Left ventricle myocardium inferior (tissue), 1 donor: ENCODE data around the gene PBRM1. TPM values are rescaled to one million over a fixed set of nuclear protein-coding genes. Genes with fewer than 3 reads are reported as not detected.

ENCODE experiments used
- DNase-seq: peaks from one replicate; pipeline ENCODE4 v3.0.0-alpha.2; 2020
- H3K27ac ChIP-seq: fragments of 200-600 bp; replicated peaks from 2 replicates; pipeline ENCODE4 v1.8.0; 2021
- H3K27me3 ChIP-seq: fragments of 200-600 bp; 2 replicates; pipeline ENCODE4 v1.8.0; 2021; ENCODE audit warnings: low read depth
- H3K36me3 ChIP-seq: fragments of 200-600 bp; 2 replicates; pipeline ENCODE4 v1.8.0; 2021
- H3K4me1 ChIP-seq: fragments of 200-600 bp; 2 replicates; pipeline ENCODE4 v1.8.0; 2021
- H3K4me3 ChIP-seq: fragments of 200-600 bp; 2 replicates; pipeline ENCODE4 v1.8.0; 2021; ENCODE audit warnings: mild to moderate bottlenecking, moderate library complexity
- H3K9me3 ChIP-seq: fragments of 200-600 bp; replicated peaks from 2 replicates; pipeline ENCODE4 v1.8.0; 2021
- intact Hi-C: fragments of 100-400 bp; cut with micrococcal nuclease; formaldehyde crosslinking; loops from one replicate; pipeline ENCODE4 v1.11.0; 2022
- total RNA-seq: library from RNA; stranded (reverse); fragmentation: NEBNext Ultra II Directional; extraction: Animal tissue kit (Norgen Biotek cat#: 25700); gene quantifications from one replicate; pipeline ENCODE4 v1.2.1, GENCODE V29; 2021
- TF ChIP-seq, protein P1 (sequence below): fragments of 200-600 bp; IDR thresholded peaks from 2 replicates; pipeline ENCODE4 v1.8.0; 2021; ENCODE audit warnings: antibody characterized with exemption, mild to moderate bottlenecking, borderline replicate concordance
- donor health status: DM: no; HTN: yes; CAD: no; lungs with severe emphysema.

Gene PBRM1
- total RNA-seq, 1 donor from 2014 or later, result 52.3 TPM

DNA sequence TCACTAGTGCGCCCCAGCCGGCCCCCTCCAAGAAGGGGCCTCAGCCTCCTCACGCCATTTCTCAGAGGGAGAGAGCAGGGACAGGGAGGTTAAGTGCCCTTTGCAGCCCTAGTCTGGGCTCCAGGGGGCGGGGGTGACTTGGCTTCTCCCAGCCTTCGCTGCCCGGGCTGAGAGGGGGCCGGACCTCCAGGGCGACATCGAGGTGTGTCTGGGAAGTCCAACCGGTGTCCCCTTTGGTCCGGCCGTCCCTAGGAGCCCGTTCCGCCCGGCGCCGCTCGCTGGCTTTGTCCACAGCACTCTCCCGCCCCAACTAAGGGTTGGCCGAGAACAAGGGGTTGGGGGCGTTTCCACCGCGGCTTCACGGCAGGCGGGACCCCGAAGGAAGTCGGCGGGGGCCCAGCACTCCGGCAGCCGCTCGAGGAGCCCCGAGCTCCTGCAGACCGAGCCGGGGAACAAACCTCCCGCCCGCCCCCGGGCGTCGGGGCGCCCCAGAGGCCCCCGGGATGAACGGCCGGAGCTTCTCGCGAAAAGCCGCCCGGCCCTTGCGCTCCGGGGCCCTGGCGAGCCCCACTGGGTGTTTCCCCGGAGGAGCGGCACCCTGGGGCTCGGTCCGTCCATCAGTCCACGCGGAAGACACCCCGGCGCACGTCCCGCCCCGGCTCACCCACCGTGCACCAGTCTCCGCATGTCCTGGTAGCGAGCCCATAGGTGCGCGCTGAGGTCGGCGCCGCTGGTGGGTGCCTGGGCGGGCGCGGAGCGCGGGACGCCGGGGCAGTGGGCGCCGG is 152.7 kb downstream of the PBRM1 start:
- H3K4me1 ChIP-seq, result peaks cover 93% of the 10 kb centered on the region
- intact Hi-C loops, result no loop called here
- TF ChIP-seq, protein P1, sequence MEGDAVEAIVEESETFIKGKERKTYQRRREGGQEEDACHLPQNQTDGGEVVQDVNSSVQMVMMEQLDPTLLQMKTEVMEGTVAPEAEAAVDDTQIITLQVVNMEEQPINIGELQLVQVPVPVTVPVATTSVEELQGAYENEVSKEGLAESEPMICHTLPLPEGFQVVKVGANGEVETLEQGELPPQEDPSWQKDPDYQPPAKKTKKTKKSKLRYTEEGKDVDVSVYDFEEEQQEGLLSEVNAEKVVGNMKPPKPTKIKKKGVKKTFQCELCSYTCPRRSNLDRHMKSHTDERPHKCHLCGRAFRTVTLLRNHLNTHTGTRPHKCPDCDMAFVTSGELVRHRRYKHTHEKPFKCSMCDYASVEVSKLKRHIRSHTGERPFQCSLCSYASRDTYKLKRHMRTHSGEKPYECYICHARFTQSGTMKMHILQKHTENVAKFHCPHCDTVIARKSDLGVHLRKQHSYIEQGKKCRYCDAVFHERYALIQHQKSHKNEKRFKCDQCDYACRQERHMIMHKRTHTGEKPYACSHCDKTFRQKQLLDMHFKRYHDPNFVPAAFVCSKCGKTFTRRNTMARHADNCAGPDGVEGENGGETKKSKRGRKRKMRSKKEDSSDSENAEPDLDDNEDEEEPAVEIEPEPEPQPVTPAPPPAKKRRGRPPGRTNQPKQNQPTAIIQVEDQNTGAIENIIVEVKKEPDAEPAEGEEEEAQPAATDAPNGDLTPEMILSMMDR, result no peak

DNA sequence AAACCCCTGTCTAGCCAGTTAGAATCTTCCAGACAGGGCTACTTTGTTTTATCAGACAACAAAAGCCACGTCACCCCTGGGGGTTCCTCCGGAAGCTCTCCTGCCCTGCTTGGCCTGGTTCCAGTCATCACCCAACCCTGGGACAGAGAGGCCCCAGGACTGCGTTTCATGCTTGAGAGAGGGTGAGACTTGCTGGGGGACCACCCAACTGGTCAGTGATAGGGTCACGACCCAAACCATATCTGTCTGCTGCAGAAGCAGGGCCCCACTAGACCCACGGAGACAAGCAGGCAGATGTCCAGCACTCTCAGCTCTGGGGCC is 153.2 kb downstream of the PBRM1 start:
- TF ChIP-seq, protein P1, result no peak
- no peaks in the 10 kb centered on the region for H3K27me3 ChIP-seq
- DNase-seq, result no peak
- H3K4me3 ChIP-seq, result peak overlapping the region; percentile 82
- peaks cover 87% of the 10 kb centered on the region for H3K4me1 ChIP-seq
- no peaks in the 10 kb centered on the region for H3K9me3 ChIP-seq
- peak overlapping the region; percentile 94 for H3K27ac ChIP-seq
- intact Hi-C loops, result no loop called here
- H3K36me3 ChIP-seq, result peaks cover 6% of the 10 kb centered on the region

More for the DNA sequence above, 152.7 kb downstream of the PBRM1 start:
- no peak for DNase-seq
- peak overlapping the region; percentile 82 for H3K4me3 ChIP-seq
- H3K27me3 ChIP-seq, result no peaks in the 10 kb centered on the region
- H3K36me3 ChIP-seq, result peaks cover under 1% of the 10 kb centered on the region
- H3K9me3 ChIP-seq, result no peaks in the 10 kb centered on the region
- peak overlapping the region; percentile 94 for H3K27ac ChIP-seq

DNA sequence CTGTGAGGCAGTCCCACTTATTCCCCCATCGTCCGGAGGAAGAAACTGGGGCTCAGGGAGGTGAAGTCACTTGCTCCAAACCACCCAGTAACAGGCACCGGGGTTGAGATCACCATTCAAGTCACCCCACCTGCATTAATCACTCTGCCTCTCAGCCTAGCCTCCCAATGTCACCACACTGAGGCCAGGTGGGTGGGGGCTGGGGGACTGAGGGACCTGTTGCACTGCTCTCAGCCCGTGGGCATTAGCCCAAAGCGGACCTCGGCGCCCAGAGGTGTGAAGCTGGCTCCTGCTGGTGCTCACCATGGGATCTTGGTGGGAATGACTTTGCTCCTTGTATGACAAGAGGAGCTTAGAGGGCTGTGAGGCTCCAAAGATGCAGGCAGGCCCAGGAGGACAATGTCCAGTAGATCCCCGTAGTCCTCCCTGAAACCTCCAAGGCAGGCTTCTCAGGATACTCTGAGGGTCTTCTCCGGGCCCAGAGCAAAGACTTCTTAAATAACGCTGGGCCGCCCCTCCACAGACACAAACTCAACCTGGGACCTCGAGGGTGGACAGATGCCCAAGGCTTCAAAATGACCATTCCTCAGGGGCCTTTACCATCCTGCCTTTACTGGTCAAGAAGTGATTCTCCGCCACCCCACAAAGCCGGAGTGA is 153.7 kb downstream of the PBRM1 start:
- DNase-seq, result no peak
- peaks cover 84% of the 10 kb centered on the region for H3K4me1 ChIP-seq
- TF ChIP-seq, protein P1, result no peak
- no peaks in the 10 kb centered on the region for H3K9me3 ChIP-seq
- intact Hi-C loops, result no loop called here
- peak overlapping the region; percentile 94 for H3K27ac ChIP-seq
- H3K4me3 ChIP-seq, result peak overlapping the region; percentile 82
- peaks cover 9% of the 10 kb centered on the region for H3K36me3 ChIP-seq
- H3K27me3 ChIP-seq, result no peaks in the 10 kb centered on the region

DNA sequence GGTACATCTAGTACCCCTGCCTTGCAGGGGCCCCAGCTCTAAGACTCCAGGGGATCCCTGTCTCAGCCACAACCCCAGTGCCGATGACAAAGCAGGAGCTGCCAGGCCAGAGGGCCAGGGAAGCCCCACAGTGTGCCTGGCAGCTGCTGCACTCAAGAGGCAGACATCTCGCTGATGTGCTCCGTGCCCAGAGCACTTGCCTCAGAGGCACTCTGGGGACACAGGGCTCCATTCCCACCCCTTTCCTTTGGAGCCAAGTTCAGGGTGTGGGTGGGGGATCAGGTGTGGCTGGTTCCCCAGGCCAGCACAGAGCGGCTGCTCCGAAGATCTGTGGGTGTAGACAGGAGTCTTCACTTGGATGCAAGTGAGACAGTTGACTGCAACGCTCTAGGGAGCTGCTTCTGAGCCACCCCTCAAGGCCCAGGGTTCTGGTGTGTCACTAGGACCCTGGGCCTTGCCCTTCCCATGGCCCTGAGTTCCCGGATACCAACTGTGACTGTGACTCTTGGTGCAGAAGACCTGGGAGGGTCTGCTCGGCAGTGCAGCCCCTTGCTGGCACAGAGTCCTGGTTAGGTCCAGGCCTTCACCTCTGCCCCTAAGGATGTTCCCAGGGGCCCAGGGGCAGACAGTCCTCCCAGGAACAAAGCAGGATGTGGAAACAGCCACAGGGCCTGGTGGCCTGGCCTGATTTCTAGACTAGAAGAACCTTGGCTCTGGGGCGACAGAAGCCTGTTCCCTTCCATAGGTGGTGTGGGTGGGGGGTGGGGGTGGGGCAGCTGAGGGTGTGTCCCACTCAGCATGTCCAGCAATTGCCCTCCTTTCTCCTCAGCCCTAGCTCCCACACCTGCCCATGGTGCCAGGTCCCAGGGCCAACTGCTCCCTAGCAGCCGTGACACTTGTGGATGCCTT is 154.5 kb downstream of the PBRM1 start:
- H3K4me1 ChIP-seq, result peaks cover 87% of the 10 kb centered on the region
- TF ChIP-seq, protein P1, result no peak
- H3K4me3 ChIP-seq, result peak overlapping the region; percentile 82
- intact Hi-C loops, result no loop called here
- peaks cover 9% of the 10 kb centered on the region for H3K36me3 ChIP-seq
- peak; percentile 72 for DNase-seq
- peak overlapping the region; percentile 94 for H3K27ac ChIP-seq
- no peaks in the 10 kb centered on the region for H3K9me3 ChIP-seq
- no peaks in the 10 kb centered on the region for H3K27me3 ChIP-seq
